ENCODE results near the gene MYOM1.

MYOM1 gene

GRCh38 chr18:3117493-3118192 lies 102.1 kb downstream of the MYOM1 start:
- no peak for DNase-seq (ENCODE audit: low read depth)

- no peak for DNase-seq (ENCODE audit: low read depth)
Observed at GRCh38 chr18:3115447-3116030, 104.2 kb downstream of the MYOM1 start.

GRCh38 chr18:3114451-3114850 lies 105.3 kb downstream of the MYOM1 start:
- DNase-seq (ENCODE audit: low read depth) = no peak

- no peak for DNase-seq (ENCODE audit: low read depth)
Observed at GRCh38 chr18:3114026-3114425, 105.7 kb downstream of the MYOM1 start.

GRCh38 chr18:3111523-3112240 lies 108.1 kb downstream of the MYOM1 start:
- DNase-seq (ENCODE audit: low read depth) = no peak

GRCh38 chr18:3110034-3110752 lies 109.6 kb downstream of the MYOM1 start:
- DNase-seq (ENCODE audit: low read depth) = no peak

- no peak for DNase-seq (ENCODE audit: low read depth)
Observed at GRCh38 chr18:3107740-3108151, 112.0 kb downstream of the MYOM1 start.

- no peak for DNase-seq (ENCODE audit: low read depth)
Observed at GRCh38 chr18:3104190-3105054, 115.3 kb downstream of the MYOM1 start.

- DNase-seq (ENCODE audit: low read depth) = no peak
Observed at GRCh38 chr18:3103576-3103975, 116.2 kb downstream of the MYOM1 start.

- DNase-seq (ENCODE audit: low read depth) = no peak
Observed at GRCh38 chr18:3102983-3103382, 116.8 kb downstream of the MYOM1 start.

GRCh38 chr18:3100498-3101132 lies 119.2 kb downstream of the MYOM1 start:
- DNase-seq (ENCODE audit: low read depth) = no peak

GRCh38 chr18:3099327-3099726 lies 120.4 kb downstream of the MYOM1 start:
- no peak for DNase-seq (ENCODE audit: low read depth)

GRCh38 chr18:3097082-3097481 lies 122.7 kb downstream of the MYOM1 start:
- DNase-seq (ENCODE audit: low read depth) = no peak

- DNase-seq (ENCODE audit: low read depth) = no peak
Observed at GRCh38 chr18:3095921-3096320, 123.8 kb downstream of the MYOM1 start.

- DNase-seq (ENCODE audit: low read depth) = no peak
Observed at GRCh38 chr18:3094338-3094684, 125.5 kb downstream of the MYOM1 start.

GRCh38 chr18:3093624-3094337 lies 126.0 kb downstream of the MYOM1 start:
- DNase-seq (ENCODE audit: low read depth) = no peak

- DNase-seq (ENCODE audit: low read depth) = no peak
Observed at GRCh38 chr18:3092727-3093126, 127.0 kb downstream of the MYOM1 start.

GRCh38 chr18:3089579-3089978 lies 130.2 kb downstream of the MYOM1 start:
- no peak for DNase-seq (ENCODE audit: low read depth)

GRCh38 chr18:3088449-3088848 lies 131.3 kb downstream of the MYOM1 start:
- DNase-seq (ENCODE audit: low read depth) = no peak

- no peak for DNase-seq (ENCODE audit: low read depth)
Observed at GRCh38 chr18:3086871-3087270, 132.9 kb downstream of the MYOM1 start.

- no peak for DNase-seq (ENCODE audit: low read depth)
Observed at GRCh38 chr18:3085612-3086011, 134.2 kb downstream of the MYOM1 start.
